VCaP (cell line): Measurements from ENCODE around the gene PHF1.
"Not testable (repeated sequence)": the region's sequence is repeated elsewhere in the genome, so short reads cannot be mapped to it uniquely, and the experiment has no call there.

Source experiments
- H3K27ac ChIP-seq: fragments of 450-650 bp; 2 replicates; pipeline ENCODE4 v1.5.1; 2017
- CTCF ChIP-seq: fragments of 450-650 bp; conservative IDR thresholded peaks from 2 replicates; pipeline ENCODE4 v1.5.1; 2017; ENCODE audit warnings: mild to moderate bottlenecking, moderate library complexity

PHF1 gene

DNA sequence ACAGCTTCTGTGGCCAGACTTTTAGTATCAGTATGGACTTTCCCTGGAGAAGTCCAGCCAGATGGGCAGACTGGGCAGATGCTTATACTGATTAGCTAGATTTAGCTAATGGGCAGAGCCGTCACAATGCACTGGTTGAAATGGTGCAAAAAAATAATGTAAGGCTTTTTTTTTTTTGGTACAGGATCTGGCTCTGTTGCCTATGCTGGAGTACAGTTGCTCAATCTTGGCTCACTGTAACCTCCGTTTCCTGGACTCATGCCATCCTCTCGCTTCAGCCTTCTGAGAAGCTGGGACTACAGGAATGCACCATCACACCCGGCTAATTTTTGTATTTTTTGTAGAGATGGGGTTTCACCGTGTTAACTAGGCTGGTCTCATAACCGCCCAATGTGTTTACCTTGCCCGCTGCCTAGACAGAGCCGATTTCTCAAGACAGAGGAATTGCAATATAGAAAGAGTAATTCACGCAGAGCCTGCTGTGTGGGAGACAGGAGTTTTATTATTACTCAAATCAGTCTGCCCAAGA, 35.6 kb upstream of the PHF1 start:
- H3K27ac ChIP-seq = peak overlapping the region; percentile 60
- TF ChIP-seq CTCF = no peak

- no peak for TF ChIP-seq CTCF
- H3K27ac ChIP-seq = no peak overlapping the region
These were observed 33.6 kb upstream of the PHF1 start for GRCh38 chr6:33377171-33377570.

DNA sequence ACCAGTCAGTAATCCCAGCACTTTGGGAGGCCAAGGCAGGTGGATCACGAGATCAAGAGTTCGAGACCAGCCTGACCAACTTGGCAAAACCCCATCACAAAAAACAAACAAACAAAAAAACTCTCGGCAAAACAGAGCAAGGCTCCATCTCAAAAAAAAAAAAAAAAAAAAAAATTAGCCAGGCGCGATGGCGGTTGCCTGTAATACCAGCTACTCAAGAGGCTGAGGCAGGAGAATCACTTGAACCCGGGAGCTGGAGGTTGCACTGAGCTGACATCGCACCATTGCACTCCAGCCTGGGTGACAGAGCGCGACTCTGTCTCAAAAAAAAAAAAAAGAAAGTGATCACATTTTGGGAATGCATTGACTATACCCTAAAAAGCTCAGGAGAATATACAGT, 31.6 kb upstream of the PHF1 start:
- H3K27ac ChIP-seq = not testable (repeated sequence)

DNA sequence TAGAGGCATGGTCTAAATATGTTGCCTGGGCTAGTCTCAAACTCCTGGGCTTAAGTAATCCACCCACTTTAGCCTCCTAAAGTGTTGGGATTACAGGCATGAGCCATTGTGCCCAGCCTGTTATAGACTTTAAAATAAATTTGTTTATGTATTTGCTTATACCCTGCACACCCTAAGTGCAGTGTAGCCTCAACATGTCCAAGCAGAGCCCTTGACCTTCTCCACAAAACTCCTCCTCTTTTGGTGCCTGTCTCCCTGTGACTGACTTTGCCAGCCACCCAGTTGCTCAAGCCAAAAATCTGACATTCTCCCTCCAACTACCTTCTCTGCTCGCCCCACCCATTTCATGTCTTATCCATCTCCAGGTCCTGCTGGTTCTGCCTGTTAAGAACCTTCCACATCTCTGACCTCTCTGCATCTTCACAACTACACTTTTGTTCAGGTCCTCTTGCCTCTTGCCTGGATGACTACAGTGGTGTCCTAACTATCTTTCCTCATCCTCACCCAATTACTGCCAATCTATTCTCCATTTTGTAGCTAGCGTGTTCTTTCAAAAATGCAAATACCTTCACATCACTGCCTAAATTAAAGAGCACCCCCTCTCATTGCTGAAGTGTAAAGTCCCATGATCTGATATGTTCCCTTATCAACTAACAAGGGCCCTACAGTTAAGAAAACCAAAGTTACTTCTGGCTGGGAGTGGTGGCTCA, 30.4 kb upstream of the PHF1 start:
- no peak for TF ChIP-seq CTCF
- H3K27ac ChIP-seq = no peak overlapping the region

GRCh38 chr6:33383427-33384185, 27.2 kb upstream of the PHF1 start:
- no peak overlapping the region for H3K27ac ChIP-seq
- TF ChIP-seq CTCF = no peak

- no peak overlapping the region for H3K27ac ChIP-seq
- TF ChIP-seq CTCF = peak; percentile 70
These were observed 26.2 kb upstream of the PHF1 start for GRCh38 chr6:33384581-33385020.

- peak overlapping the region; percentile 89 for H3K27ac ChIP-seq
- no peak for TF ChIP-seq CTCF
These were observed 20.6 kb upstream of the PHF1 start for GRCh38 chr6:33390173-33390572.
